Natural killer cell (primary cell): ENCODE data around the gene DRD2. TPM values are rescaled to one million over a fixed set of nuclear protein-coding genes. Genes with fewer than 3 reads are reported as not detected.

ENCODE experiments used
- ATAC-seq, 3 donors: fragments of 150-1000 bp in 2 of 3; fragments of 200-7000 bp in 1 of 3; cut with Tn5 transposase; 1 replicate in 1 of 3; 2 replicates in 2 of 3; pipeline ENCODE4 v1.10.0; 2021; ENCODE audit warnings: mild to moderate bottlenecking in 2 of 3, moderate library complexity in 2 of 3
- DNase-seq, 2 donors: peaks; one replicate each; pipeline versions ENCODE4 v3.0.0 to v3.0.0-alpha.2; 2013 to 2021; ENCODE audit warnings: mixed read lengths in 1 of 2
- H3K27ac ChIP-seq: one replicate; pipeline ENCODE4 v1.5.1; 2013; ENCODE audit warnings: mild to moderate bottlenecking, low read length
- H3K27me3 ChIP-seq: one replicate; pipeline ENCODE4 v1.6.1; 2013; ENCODE audit warnings: low read length; ENCODE audit not compliant: control insufficient read depth, insufficient read depth
- H3K36me3 ChIP-seq: one replicate; pipeline ENCODE4 v1.6.1; 2013; ENCODE audit warnings: low read length; ENCODE audit not compliant: control insufficient read depth, insufficient read depth
- H3K4me1 ChIP-seq: one replicate; pipeline ENCODE4 v1.6.1; 2013; ENCODE audit warnings: low read length; ENCODE audit not compliant: control insufficient read depth, insufficient read depth
- H3K4me3 ChIP-seq: one replicate; pipeline ENCODE4 v1.5.1; 2013; ENCODE audit warnings: low read length
- H3K9me3 ChIP-seq: one replicate; pipeline ENCODE4 v1.6.1; 2013; ENCODE audit warnings: low read length; ENCODE audit not compliant: control insufficient read depth, insufficient read depth
- H3K27ac Mint-ChIP-seq, 2 donors: one replicate each; pipeline ENCODE4 v1.8.0; 2022; ENCODE audit warnings: mild to moderate bottlenecking in 2 of 2, mixed read lengths in 2 of 2, moderate library complexity in 1 of 2
- H3K27me3 Mint-ChIP-seq, 2 donors: one replicate each; pipeline ENCODE4 v1.8.0; 2022; ENCODE audit warnings: low read depth in 2 of 2, mixed read lengths in 2 of 2
- H3K36me3 Mint-ChIP-seq: one replicate; pipeline ENCODE4 v1.8.0; 2022; ENCODE audit warnings: mixed read lengths
- H3K4me1 Mint-ChIP-seq, 2 donors: one replicate each; pipeline ENCODE4 v1.8.0; 2022; ENCODE audit warnings: mixed read lengths in 2 of 2
- H3K4me3 Mint-ChIP-seq: one replicate; pipeline ENCODE4 v1.8.0; 2022; ENCODE audit warnings: mild to moderate bottlenecking, moderate library complexity, mixed read lengths
- H3K9me3 Mint-ChIP-seq, 2 donors: one replicate each; pipeline ENCODE4 v1.8.0; 2022; ENCODE audit warnings: mixed read lengths in 2 of 2
- WGBS: methylation state at CpG from one replicate; pipeline ENCODE4 v1.1.7; 2013; ENCODE audit warnings: missing lambda C conversion rate; ENCODE audit not compliant: insufficient coverage; 5-methylcytosine and 5-hydroxymethylcytosine counted together
- intact Hi-C: fragments of 100-400 bp; cut with micrococcal nuclease; formaldehyde crosslinking; loops from one replicate; pipeline ENCODE4 v1.14.2; 2022
- total RNA-seq, 4 donors: library from RNA; stranded (reverse); fragments of 120-200 nt in 1 of 4; gene quantifications; one replicate each; pipeline versions ENCODE4 v1.2.3 to v1.2.4, GENCODE V29; 2013 to 2022
- TF ChIP-seq, protein P1 (sequence below): fragments of 200-600 bp; IDR thresholded peaks from one replicate; pipeline ENCODE4 v1.8.0; 2022; ENCODE audit warnings: antibody characterized with exemption

Gene DRD2
- total RNA-seq, 3 donors from 2014 or later (not counting 1 experiment from before 2014, with no cell fraction given): not detected

DNA sequence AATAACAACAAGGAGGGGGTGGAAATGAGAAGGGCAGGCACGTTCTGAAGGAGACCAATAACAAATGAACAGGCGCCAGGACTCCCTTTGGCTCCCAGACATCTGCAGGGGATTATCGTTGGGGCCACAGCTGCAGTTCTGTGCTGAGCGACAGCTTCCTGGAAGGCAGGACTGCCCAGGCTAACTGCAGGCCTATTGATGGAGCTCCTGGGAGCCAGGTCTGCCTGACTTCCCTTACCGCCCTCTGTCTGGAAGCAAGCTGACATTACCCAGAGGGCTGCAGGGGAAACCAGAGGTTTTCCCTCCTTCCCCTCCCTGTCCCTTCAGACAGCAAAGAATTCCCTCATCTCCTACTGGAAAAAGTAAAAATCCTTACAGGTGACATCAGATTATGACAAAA lies 5.0 kb downstream of the DRD2 start:
- Mint-ChIP-seq H3K27ac (no peak overlapping the region), H3K4me3 (no peak overlapping the region), H3K9me3 (peaks cover 0 to 2% of the 10 kb centered on the region in 2 donors), H3K4me1 (no peaks in the 10 kb centered on the region), H3K27me3 (peaks cover 33 to 38% of the 10 kb centered on the region in 2 donors), H3K36me3 (peaks cover 8% of the 10 kb centered on the region)
- H3K27me3 ChIP-seq: peaks cover 10% of the 10 kb centered on the region
- H3K27ac ChIP-seq: no peak overlapping the region
- H3K36me3 ChIP-seq: no peaks in the 10 kb centered on the region
- no peaks in the 10 kb centered on the region for H3K9me3 ChIP-seq
- intact Hi-C loops: no loop called here
- H3K4me1 ChIP-seq: no peaks in the 10 kb centered on the region
- no peak overlapping the region for H3K4me3 ChIP-seq
- DNase-seq: no peak
- TF ChIP-seq, protein P1, sequence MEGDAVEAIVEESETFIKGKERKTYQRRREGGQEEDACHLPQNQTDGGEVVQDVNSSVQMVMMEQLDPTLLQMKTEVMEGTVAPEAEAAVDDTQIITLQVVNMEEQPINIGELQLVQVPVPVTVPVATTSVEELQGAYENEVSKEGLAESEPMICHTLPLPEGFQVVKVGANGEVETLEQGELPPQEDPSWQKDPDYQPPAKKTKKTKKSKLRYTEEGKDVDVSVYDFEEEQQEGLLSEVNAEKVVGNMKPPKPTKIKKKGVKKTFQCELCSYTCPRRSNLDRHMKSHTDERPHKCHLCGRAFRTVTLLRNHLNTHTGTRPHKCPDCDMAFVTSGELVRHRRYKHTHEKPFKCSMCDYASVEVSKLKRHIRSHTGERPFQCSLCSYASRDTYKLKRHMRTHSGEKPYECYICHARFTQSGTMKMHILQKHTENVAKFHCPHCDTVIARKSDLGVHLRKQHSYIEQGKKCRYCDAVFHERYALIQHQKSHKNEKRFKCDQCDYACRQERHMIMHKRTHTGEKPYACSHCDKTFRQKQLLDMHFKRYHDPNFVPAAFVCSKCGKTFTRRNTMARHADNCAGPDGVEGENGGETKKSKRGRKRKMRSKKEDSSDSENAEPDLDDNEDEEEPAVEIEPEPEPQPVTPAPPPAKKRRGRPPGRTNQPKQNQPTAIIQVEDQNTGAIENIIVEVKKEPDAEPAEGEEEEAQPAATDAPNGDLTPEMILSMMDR: no peak
- no peak for ATAC-seq
- WGBS: 56% methylated on average over 5 of the region's 5 CpGs

DNA sequence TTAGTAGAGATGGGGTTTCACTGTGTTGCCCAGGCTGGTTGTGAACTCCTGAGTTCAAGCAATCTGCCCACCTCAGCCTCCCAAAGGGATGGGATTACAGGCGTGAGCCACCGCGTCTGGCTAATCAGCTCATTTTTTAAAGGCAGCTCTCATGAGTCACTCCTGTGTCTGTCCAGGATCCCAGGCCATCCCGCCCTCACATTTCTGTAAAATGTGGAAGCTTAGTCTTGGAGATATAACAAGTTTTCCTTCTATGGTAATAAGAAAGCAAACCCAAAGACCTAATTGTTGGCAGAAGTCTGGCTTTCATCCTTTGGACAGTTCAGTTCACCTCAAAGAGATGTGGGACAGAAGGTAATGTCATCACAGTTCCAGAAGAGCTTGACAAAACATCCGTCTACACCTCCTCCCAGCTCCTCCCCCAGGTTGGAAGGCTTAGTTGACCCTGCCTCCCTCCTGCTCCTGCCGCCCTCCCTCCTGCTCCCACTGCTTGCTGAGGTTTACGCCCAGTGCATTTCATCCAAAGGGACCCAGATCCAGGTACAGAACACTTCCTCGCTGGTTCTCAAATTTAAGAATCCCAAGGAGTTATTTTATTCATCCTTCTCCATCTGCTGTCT lies 6.4 kb downstream of the DRD2 start:
- peaks cover 38 to 40% of the 10 kb centered on the region in 2 donors for H3K27me3 Mint-ChIP-seq
- no peaks in the 10 kb centered on the region for H3K4me1 Mint-ChIP-seq
- 80% methylated on average over 8 of the region's 8 CpGs for WGBS

DNA sequence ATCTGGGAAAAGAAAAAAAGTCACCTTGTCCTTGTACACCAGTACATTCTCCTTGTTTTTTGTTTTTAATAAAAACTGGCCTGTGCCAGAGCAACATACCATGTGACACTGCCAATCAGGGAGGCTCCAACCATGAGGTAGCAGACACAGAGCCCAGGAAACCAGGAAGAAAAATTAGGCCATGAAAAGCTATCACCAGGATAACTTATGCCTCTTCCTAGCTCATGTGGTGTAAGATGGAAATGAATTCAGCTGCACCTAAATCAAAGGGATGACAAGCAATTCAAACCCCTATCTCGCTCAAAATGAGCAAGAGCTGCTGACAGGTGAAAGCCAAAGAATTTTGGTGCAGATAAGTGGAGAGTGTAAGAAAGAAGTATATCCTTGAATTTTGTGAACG lies 7.7 kb downstream of the DRD2 start:
- no peaks in the 10 kb centered on the region for H3K9me3 Mint-ChIP-seq
- Histone ChIP-seq H3K4me1 (no peaks in the 10 kb centered on the region), H3K36me3 (no peaks in the 10 kb centered on the region), H3K9me3 (no peaks in the 10 kb centered on the region), H3K4me3 (no peak overlapping the region), H3K27me3 (no peaks in the 10 kb centered on the region), H3K27ac (no peak overlapping the region)
- TF ChIP-seq, protein P1: no peak
- no peak for ATAC-seq
- intact Hi-C loops: no loop called here
- H3K4me3 Mint-ChIP-seq: no peak overlapping the region
- H3K36me3 Mint-ChIP-seq: peaks cover 3% of the 10 kb centered on the region
- H3K4me1 Mint-ChIP-seq: no peaks in the 10 kb centered on the region
- no peak overlapping the region for H3K27ac Mint-ChIP-seq
- peaks cover 29 to 41% of the 10 kb centered on the region in 2 donors for H3K27me3 Mint-ChIP-seq
- WGBS: 57% methylated on average over 2 of the region's 2 CpGs
- DNase-seq: no peak

More for the DNA sequence above, 6.4 kb downstream of the DRD2 start:
- Mint-ChIP-seq H3K27ac (no peak overlapping the region), H3K4me3 (no peak overlapping the region), H3K9me3 (peaks cover 0 to 2% of the 10 kb centered on the region in 2 donors), H3K36me3 (peaks cover 8% of the 10 kb centered on the region)
- TF ChIP-seq, protein P1: no peak
- DNase-seq (no peak), ATAC-seq (no peak)
- peaks cover 4% of the 10 kb centered on the region for H3K27me3 ChIP-seq
- no peak overlapping the region for H3K4me3 ChIP-seq
- intact Hi-C loops: no loop called here
- H3K36me3 ChIP-seq: no peaks in the 10 kb centered on the region
- H3K9me3 ChIP-seq: no peaks in the 10 kb centered on the region
- H3K27ac ChIP-seq: no peak overlapping the region
- no peaks in the 10 kb centered on the region for H3K4me1 ChIP-seq

DNA sequence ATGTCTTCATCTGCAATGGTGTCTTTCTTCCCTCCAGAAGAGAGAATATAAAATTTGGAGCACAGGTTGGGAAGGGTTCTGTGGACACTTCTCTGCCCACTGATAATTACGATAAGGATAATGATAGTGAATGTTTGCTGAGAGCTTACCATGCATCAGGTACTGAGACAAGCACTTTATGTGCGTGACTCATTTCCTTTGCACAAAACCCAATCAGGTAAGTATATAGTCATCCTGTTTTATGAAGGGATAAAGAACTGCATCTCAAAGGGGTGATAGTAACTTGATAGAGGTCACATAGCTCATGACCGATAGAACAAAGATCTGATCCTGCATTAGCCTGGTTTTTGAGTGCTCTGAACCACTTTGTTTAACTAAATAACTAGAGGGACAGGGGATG lies 9.4 kb downstream of the DRD2 start:
- whole genome bisulfite sequencing: 96% methylated on average over 3 of the region's 3 CpGs
- Mint-ChIP-seq H3K4me1 (no peaks in the 10 kb centered on the region), H3K4me3 (no peak overlapping the region), H3K27me3 (peaks cover 23 to 38% of the 10 kb centered on the region in 2 donors), H3K9me3 (no peaks in the 10 kb centered on the region), H3K36me3 (no peaks in the 10 kb centered on the region), H3K27ac (no peak overlapping the region)
- intact Hi-C loops: no loop called here
- H3K27ac ChIP-seq: no peak overlapping the region
- no peaks in the 10 kb centered on the region for H3K36me3 ChIP-seq
- no peak overlapping the region for H3K4me3 ChIP-seq
- no peaks in the 10 kb centered on the region for H3K9me3 ChIP-seq
- H3K27me3 ChIP-seq: no peaks in the 10 kb centered on the region
- TF ChIP-seq, protein P1: no peak
- DNase-seq (no peak), ATAC-seq (no peak)
- no peaks in the 10 kb centered on the region for H3K4me1 ChIP-seq
